GM19025 (cell line): Measurements from ENCODE around the gene CCDC154.

ENCODE experiments used
- ATAC-seq: cut with Tn5 transposase; IDR thresholded peaks from one replicate; pipeline ENCODE4 v1.9.1; 2021; ENCODE audit warnings: mild to moderate bottlenecking, low read depth, moderate library complexity; ENCODE audit not compliant: unreplicated experiment

CCDC154 gene

DNA sequence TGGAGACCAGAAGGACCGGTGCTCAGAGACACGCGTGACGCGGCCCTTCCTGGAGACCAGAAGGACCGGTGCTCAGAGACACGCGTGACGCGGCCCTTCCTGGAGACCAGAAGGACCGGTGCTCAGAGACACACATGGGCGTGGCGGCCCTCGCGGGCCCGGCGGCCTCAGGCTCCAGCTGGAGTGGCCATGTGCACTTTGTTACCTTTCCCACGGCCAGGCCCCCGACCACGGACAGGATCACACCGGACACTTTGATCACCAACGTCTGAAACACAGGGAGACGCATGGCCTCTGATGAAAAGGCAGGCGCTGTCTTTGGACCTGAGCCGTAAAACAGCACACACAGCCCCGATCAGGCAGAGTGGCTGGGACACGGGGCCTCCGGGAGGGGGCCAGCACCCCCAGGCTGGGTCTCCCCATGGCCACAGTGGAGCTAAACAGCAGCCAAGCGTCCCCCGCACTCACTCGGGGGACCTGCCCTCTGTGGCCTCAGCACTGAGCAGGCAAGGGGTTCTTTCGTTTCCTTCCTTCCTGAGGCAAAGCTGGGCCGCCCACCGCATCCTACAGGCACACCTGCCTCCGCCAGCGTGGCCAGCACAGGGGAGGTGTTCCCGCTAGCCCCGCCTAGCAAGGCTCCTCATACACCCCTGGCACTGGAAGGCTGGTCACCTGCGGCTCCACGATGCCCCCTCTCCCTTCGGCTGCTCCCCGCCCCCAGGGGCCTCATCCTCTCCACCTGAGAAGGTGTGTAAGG lies 13.3 kb upstream of the CCDC154 start:
- ATAC-seq = no peak

DNA sequence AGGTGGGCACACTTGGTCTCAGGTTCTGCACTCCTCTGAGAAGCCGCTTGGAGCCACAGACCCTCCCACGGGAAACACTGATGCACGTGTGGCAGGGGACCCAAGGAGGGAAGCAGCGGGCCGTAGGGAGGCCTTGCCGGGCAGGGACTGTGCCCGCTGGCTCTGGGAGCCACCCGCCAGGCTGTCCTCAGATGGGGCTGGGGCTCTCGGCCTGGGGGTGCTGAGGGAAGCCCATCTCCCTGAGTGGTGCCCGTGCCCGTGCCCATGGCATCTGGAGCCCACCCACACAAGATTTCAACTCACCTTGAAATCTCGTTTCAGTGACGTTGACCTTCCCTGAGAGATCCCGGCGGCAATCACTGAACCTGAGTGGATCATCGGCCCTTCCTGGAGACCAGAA lies 12.6 kb upstream of the CCDC154 start:
- no peak for ATAC-seq

DNA sequence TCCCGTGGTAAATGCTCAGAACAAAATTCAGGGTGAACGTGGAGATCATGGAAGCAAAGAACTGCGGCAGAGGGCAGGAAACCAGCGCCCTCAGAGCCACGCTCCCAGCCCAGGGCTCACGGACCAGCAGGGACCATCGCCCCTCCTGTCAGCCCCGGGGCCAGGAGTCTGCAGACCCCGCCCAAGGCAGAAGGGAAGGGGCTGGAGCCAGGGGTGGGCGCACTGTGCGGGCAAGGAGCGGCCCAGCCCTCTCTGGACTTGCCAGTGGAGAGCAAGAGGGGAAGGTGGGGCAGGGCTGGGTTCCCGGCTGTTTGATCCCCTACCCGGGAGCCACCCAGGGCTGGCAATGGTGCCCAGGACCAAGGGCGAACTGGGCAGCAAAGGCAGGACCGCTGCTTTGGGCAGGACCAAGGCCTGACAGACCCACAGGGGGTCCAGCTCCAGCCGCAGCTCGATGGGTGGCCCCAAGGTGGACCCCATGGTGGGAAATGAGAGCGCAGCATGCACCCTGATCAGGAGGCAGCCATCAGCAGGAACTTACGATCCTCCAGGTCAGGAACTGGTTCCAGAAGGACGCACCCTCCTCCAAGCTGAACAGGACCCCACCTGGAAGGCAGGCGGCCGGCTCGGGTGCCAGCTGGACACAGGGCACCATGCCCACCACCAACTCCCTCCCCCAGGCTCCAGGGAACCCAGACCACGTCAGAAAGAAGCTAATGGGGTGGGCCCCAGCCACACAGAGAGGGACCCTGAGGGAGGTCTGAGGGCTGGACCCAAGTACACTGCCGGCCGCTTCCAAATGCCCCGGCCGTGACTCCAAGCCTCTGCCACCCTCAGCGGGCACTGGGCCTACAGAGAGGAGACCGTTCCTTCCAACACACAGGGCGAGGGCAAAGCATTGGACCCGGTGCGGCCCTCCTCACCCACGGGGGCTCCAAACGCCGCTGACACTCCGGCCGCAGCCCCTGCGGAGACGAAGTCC lies 11.1 kb upstream of the CCDC154 start:
- no peak for ATAC-seq

DNA sequence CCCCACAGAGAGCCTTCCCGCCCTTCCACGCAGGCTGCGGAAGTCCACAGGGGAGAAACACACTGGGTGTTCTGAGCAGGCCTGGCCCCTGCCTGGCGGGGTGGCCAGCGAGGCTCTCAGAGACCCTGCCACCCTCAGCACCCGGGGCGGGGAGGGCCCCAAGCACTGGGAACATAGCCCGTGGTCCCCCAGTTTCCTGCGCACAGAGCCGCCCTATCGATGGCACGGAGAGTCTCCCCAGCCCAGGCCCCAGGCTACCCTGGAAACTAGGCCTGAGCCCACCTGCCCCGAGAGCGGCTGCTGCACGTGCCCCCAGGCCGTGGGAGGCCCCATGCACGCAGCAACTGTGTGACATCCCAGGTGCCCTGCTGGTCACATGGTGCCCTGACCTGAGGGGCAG lies 10.2 kb upstream of the CCDC154 start:
- ATAC-seq = no peak

DNA sequence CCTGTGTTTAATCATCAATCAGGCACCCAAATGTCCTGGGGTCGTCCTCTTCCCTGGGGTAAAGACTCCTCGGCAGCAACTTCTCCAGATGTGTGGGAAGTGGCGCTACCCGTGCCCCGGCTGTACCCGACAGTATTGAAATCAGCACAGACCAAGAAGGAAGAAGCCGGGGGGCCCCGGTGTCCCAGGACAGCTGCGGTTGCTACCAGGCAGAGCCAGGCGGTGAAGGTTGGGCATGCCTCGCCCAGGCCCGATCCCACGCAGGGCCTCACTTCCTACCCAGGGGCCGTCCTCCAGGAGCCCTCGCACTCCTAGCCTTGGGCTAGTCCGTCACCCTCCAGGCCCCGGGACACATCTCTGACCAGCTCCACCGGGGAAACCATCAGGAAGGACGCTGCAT lies 9.0 kb upstream of the CCDC154 start:
- ATAC-seq = no peak

DNA sequence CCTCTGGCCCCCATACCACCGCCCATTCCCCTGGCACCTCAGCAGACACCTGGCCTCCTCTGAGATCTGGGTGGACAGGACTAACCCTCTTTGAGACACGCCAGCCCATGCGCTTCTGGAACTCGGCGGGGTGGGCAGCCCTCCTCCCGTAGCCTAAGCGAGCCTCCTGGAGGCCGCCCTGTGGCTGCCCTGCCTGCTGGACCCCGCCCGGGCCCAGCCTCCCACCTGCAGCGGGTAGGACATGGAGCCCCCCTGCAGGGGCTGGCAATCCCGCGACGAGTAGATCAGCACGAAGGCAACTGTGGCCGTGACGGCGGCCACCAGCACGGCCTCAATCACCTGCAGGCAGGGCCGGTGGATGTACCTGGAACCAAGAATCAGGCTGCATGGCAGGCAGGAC lies 8.2 kb upstream of the CCDC154 start:
- ATAC-seq = no peak

DNA sequence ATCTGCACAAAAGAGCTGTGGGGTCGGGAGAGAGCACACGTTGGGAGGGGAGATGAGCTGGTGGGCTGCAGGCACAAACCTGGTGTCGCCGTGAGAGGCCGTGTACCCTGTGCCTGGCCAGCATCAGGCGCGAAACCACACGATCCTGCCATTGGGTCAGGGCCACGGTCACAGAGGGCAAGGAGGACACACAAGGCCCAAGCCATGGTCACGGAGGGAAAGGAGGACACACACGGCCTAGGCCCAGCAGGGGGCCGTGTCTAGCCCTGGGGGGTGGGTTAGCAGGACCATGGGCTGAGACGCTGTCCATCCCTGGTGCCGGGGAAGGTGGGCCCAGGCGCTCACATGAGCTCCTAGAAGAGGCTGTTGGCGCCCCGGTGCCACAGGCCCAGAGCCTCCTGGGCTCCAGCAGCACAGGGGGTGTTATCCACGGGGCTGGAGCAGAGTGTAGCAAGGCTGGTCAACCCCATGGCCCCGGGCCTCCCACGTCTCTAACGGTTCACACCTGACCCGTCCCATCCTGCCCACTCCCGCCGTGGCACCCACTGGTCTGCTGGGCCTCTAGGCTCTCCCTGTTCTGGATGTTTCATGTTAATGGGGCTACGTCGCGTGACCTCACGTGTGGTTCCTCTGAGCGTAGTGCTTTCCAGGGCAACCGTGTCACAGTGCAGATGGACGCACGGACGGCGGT lies 7.5 kb upstream of the CCDC154 start:
- no peak for ATAC-seq

DNA sequence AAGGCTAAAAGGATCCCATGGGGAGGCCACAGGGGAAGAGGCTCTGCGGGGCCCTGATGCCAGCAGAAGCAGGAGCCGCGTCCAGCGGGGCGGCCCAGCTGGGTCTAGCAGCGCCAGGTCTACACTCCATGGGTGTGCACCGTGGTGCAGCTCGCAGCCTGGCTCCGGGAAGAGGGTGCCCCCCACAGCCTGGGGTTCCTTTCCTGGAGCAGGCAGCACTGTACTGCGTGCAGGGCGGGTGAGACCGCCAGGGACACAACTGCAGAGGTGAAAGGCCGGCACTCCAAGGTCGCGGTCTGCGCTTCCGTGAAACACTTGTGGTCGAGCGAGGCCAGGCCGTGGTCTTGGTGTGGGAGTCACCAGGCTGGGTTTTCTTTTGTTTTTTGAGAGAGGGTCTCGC lies 6.5 kb upstream of the CCDC154 start:
- no peak for ATAC-seq

DNA sequence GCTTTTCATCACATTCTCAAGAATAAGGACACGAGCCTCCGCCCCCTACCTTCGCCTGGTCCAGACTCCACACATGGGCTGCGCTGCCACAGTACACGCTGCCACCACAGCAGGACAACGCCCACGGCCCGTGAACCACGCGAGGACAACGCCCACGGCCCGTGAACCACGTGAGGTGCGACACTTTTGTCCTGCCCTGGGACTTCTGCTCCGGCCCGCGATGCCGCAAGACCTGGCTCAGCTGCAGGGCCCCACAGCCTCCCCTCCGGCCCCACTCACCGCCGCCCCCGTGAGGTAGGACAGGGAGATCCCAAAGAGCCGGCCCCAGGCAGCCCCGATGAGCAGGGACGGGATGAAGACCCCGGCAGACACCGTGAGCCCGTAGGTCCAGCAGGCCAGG lies 5.9 kb upstream of the CCDC154 start:
- no peak for ATAC-seq

DNA sequence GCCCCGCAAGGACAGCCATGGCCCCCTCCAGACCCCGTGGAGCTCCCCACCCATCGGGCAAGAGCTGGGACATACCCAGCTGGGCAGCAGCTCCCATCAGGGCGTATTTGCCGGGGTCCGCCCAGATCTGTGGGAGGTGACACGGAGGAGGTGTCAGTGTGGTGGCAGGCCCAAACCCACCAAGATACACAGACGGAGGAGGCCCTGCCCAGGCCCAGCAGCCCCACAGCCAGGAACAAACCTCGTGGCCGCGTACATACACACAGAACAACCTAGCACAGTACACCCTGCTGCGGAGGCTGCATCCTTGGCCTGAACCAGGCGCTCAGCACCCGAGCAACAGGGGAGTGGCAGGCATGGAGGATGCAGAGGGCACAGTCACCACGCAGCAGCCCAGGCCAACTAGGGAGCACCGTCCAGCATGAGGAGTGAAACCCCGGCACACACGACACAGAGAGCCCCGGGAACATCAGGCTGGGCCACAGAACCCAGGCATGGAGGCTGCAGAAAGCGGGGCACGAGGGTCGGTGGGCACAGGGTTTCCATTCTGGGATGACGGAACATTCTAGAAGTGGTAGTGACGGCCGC lies 4.9 kb upstream of the CCDC154 start:
- no peak for ATAC-seq

DNA sequence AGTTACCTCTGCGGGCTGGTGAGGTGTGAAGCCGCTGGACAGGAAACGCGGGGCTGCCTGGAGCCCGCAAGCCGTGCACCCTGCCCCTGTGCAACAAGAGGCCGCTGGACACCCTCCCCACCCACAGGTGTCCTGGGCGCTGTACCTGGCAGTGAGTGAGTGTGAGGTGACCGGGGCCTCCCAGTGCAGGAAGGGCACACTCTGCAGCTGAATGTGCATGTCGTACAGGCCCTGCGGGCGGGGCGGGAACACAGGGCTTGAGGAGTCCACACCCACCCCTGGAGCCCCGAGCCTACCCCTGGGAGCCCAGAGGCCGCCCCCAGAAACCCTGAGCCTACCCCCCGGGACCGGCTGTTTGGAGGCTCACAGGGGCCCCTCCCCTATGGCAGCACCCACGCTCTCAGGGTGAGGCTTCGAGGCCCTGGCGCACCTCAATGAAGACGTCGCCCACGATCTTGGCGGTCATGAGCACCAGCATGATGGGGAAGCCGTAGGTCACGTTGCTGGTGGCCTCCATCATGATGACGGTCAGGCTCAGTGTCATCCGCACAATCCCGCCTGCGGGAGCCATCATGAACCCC lies 4.3 kb upstream of the CCDC154 start:
- no peak for ATAC-seq

DNA sequence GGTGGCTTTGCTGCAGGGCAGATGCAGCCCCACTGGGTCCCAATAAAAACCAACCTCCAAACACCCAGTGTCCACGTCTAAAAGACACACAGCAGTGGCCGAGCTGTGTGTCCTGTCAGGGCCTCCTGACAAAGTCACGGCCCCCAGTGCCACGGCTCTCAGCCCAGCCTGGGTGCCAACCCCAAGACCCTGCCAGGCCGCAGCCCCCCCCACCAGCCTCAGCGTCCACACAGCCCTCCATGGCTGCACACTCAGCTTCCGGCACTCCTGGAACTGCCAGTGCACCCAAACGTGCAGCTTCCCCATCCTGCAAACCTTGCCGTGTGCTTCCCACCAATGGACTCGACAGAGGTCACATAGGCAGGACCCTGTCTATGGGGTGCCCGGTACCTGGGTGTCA lies 3.6 kb upstream of the CCDC154 start:
- no peak for ATAC-seq

DNA sequence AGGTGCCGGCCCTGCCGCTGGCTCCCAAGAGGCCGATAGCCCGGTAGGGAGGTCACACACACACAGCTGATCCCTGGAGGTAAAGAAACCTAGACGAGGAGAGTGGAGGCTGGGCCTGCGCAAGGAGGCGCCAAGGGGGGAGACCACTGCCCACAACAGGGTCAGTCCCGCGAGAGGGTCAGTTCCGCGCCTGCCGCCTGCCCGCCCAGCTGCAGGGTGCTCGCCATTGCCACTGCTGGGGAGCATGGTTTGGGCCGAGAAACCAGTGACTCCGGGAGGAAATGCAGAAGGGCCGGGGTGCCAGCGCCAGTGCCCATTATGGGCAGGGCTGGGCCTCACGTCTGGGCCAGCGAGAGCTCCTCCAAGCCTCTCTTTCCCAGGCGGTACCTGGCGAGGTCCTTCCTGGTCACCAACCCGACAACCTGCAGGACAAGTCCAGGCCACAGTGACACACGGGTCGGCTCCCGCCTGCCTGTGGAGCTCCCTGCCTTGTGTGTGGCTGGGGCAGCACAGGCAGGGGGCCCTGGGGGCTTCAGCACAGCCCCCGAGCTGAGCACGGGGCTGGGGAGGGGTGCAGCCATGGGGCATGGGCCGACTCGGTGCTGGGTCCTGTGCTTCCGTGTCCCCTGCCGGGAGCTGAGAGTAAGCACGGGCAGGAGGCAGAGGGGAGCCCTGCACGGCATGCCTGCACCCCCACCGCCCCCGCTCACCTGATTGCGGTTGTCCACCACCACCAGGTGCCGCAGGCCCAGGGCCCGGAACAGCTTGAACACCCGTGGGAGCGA lies 2.1 kb upstream of the CCDC154 start:
- ATAC-seq = no peak

DNA sequence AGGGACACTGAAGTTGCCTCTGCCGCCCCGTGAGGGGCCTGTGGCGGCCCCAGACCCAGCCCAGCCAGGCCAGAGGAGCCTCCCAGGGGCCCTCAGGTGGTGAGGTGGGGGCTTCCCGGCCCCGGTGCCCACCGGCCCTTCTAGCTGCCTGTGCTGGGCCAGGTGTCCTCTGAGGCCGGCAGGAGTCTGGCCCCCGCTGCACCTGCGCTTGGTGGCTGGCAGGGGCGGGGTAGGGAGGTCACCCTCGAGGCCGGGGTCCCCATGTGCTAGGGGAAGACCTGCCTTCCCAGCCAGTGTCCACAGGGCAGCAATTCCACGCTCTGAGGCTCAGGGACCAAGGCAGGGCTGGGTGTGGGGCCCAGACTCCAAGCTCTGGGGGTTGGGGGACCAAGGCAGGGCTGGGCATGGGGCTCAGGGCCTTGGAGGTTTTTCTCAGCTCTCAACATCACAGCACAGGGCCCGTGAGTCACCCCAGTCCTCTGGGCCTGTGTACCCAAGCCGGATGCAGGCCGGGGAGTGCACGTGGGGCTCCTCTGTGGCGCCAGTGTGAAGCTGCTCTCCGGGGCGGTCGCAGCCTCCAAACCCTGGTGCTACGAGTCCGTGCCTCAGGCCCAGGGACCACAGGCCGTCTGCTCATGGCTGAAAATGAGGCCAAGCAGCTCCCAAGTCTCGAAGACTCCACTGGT lies 1.3 kb upstream of the CCDC154 start:
- no peak for ATAC-seq

DNA sequence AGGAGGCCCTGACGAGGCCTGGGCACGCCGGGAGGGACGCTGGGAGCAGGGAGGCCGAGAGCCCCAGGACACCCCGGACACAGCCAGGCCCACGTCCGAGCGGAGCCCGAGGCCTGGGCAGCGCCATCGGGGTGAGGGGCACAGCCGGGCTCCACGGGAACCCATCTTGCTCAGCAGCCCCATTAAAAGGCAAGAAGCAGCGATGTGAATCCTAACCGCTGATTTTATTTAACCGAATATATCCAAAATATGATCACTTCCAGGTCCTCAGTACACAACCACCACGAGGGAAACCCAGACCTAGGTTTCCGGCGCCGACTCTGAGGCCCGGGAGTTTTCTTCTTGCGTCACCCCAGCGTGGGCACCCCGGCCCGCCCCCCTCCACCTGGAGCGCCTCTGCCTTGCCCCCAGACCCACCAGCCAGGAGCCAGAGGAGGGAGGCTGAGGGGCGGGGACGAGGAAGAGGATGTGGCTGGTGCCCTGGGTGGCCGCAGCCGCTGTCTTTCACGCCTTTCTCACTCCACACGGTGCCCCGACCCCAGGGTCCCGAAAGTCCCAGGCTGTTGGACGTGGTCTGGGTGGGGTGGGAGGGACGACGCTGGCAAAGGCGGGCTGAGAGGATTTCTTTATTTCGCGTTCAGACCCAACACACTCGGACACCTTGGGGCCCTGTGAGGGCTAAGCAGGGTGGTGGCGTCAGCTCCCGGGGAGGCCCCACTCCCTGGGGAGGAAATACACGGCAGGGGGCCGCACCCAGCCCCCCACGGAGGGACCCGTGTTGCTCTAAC lies 568 bp upstream of the CCDC154 start:
- no peak for ATAC-seq

DNA sequence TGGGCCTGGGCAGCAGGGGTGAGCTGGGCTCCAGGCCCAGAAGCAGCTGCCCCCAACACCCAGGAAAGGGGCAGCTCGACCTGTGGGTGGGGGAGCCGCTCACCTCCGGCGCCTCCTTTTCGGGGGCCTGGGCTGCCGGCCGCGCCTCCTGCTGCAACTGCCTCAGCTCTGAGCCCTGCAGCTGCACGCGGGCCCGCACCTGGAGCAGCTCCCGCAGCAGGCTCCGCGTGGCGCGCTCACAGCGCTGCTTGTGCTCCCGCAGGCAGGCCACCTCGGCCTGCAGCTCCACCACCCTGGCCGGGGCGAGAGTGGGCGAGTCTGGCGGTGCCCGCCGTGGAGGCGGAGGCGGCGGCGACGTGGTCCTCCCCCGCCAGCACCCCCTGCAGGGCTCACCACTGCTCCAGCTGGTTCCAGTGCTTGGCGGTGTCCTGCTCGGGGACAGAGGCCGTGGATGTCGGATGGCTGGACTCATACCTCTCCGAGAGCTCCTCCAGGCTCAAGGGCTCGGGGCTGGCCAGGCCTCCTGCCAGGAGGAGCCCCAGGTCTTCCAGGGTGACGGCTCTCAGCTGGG lies 868 bp downstream of the CCDC154 start:
- ATAC-seq = no peak

DNA sequence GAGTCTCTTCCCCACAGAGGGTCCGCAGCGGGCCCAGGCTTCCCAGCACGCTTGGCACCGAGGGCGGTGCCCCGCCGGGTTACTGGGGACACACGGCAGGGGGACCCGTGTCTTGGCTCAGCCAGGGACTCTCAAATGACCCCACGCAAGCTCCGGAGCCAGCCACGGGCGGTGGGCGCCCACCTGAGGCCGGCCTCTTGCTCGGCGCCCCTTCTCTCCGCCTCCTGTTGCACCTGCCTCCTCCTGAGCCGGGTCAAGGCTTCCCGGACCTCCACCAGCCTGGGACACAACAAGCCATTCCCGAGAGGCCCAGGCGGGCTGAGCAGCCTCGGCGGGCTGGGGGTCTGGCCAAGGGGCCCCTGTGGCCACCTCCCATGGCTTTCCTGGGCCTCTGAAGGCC lies 1.7 kb downstream of the CCDC154 start:
- no peak for ATAC-seq

DNA sequence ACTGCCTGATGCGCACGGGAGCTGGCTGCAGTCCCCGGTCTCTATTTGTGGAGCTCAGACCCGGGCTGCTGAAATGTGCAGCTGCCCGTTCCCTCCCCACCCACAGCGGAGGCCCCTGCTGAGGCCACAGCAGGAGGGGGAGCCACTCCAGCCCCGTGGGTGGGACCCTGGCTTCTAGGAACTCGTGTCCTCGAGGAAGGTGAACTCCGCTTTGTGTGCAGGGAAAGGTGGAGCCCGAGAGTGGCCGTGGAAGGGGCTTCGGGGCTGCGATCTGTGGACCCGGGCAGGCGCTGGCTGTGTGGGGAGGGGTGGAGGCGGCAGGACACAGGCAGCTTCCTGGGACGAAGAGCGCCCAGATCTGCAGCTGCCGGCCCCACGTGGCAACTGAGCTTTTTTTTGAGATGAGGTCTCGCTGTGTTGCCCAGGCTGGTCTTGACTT lies 2.9 kb downstream of the CCDC154 start:
- no peak for ATAC-seq
